Measurements from ENCODE around the gene NDUFV1.
"Not testable (repeated sequence)": the region's sequence is repeated elsewhere in the genome, so short reads cannot be mapped to it uniquely, and the experiment has no call there.

The NDUFV1 gene

DNA sequence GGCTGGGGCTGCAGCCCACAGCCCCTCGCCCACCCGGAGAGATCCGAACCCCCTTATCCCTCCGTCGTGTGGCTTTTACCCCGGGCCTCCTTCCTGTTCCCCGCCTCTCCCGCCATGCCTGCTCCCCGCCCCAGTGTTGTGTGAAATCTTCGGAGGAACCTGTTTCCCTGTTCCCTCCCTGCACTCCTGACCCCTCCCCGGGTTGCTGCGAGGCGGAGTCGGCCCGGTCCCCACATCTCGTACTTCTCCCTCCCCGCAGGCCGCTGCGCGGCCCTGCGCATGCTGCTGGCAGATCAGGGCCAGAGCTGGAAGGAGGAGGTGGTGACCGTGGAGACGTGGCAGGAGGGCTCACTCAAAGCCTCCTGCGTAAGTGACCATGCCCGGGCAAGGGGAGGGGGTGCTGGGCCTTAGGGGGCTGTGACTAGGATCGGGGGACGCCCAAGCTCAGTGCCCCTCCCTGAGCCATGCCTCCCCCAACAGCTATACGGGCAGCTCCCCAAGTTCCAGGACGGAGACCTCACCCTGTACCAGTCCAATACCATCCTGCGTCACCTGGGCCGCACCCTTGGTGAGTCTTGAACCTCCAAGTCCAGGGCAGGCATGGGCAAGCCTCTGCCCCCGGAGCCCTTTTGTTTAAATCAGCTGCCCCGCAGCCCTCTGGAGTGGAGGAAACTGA lies 22.4 kb upstream of the NDUFV1 start:
- no peaks in the 10 kb centered on the region for H3K9me3 Mint-ChIP-seq
- H3K27me3 Mint-ChIP-seq (ENCODE audit: low read depth) = peaks cover 38% of the 10 kb centered on the region
- H3K4me1 Mint-ChIP-seq = peaks cover 28% of the 10 kb centered on the region
- TF ChIP-seq, protein P1, sequence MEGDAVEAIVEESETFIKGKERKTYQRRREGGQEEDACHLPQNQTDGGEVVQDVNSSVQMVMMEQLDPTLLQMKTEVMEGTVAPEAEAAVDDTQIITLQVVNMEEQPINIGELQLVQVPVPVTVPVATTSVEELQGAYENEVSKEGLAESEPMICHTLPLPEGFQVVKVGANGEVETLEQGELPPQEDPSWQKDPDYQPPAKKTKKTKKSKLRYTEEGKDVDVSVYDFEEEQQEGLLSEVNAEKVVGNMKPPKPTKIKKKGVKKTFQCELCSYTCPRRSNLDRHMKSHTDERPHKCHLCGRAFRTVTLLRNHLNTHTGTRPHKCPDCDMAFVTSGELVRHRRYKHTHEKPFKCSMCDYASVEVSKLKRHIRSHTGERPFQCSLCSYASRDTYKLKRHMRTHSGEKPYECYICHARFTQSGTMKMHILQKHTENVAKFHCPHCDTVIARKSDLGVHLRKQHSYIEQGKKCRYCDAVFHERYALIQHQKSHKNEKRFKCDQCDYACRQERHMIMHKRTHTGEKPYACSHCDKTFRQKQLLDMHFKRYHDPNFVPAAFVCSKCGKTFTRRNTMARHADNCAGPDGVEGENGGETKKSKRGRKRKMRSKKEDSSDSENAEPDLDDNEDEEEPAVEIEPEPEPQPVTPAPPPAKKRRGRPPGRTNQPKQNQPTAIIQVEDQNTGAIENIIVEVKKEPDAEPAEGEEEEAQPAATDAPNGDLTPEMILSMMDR (IDR thresholded peaks at IDR 0.05; ENCODE audit: unreplicated experiment in 3 of 3) = no peak
- peak overlapping the region; percentile 89 to 91 (median 91) for H3K4me3 Mint-ChIP-seq
- peaks cover 36% of the 10 kb centered on the region for H3K36me3 Mint-ChIP-seq (ENCODE audit: low read depth)
- peak overlapping the region; percentile 58 to 90 (median 83) for H3K27ac Mint-ChIP-seq

DNA sequence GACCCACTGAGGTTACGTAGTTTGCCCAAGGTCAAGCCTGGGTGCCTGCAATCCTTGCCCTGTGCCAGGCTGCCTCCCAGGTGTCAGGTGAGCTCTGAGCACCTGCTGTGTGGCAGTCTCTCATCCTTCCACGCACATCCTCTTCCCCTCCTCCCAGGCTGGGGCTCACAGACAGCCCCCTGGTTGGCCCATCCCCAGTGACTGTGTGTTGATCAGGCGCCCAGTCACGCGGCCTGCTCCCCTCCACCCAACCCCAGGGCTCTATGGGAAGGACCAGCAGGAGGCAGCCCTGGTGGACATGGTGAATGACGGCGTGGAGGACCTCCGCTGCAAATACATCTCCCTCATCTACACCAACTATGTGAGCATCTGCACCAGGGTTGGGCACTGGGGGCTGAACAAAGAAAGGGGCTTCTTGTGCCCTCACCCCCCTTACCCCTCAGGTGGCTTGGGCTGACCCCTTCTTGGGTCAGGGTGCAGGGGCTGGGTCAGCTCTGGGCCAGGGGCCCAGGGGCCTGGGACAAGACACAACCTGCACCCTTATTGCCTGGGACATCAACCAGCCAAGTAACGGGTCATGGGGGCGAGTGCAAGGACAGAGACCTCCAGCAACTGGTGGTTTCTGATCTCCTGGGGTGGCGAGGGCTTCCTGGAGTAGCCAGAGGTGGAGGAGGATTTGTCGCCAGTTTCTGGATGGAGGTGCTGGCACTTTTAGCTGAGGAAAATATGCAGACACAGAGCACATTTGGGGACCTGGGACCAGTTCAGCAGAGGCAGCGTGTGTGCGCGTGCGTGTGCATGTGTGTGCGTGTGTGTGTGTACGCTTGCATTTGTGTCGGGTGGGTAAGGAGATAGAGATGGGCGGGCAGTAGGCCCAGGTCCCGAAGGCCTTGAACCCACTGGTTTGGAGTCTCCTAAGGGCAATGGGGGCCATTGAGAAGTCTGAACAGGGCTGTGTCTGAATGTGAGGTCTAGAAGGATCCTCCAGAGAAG lies 21.6 kb upstream of the NDUFV1 start:
- Mint-ChIP-seq H3K27me3 (ENCODE audit: low read depth) (peaks cover 30% of the 10 kb centered on the region), H3K9me3 (no peaks in the 10 kb centered on the region), H3K4me3 (peak overlapping the region; percentile 89 to 91 (median 91)), H3K4me1 (peaks cover 28% of the 10 kb centered on the region), H3K36me3 (ENCODE audit: low read depth) (peaks cover 43% of the 10 kb centered on the region), H3K27ac (peak overlapping the region; percentile 58 to 90 (median 83))
- TF ChIP-seq, protein P1 (IDR thresholded peaks at IDR 0.05; ENCODE audit: unreplicated experiment in 3 of 3) = no peak

DNA sequence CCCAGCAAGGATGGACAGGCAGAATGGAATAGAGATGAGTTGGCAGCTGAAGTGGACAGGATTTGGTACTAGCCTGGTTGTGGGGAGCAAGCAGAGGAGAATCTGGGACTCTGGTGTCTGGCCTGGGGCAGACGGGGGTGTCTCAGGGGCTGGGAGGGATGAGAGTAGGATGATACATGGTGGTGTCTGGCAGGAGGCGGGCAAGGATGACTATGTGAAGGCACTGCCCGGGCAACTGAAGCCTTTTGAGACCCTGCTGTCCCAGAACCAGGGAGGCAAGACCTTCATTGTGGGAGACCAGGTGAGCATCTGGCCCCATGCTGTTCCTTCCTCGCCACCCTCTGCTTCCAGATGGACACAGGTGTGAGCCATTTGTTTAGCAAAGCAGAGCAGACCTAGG lies 20.8 kb upstream of the NDUFV1 start:
- peak overlapping the region; percentile 79 to 91 (median 89) for H3K4me3 Mint-ChIP-seq
- peaks cover 47% of the 10 kb centered on the region for H3K36me3 Mint-ChIP-seq (ENCODE audit: low read depth)
- TF ChIP-seq, protein P1 (IDR thresholded peaks at IDR 0.05; ENCODE audit: unreplicated experiment in 3 of 3) = no peak
- H3K4me1 Mint-ChIP-seq = peaks cover 28% of the 10 kb centered on the region
- H3K27me3 Mint-ChIP-seq (ENCODE audit: low read depth) = peaks cover 22% of the 10 kb centered on the region
- H3K27ac Mint-ChIP-seq = peak overlapping the region; percentile 13 to 39 (median 36)
- H3K9me3 Mint-ChIP-seq = no peaks in the 10 kb centered on the region

DNA sequence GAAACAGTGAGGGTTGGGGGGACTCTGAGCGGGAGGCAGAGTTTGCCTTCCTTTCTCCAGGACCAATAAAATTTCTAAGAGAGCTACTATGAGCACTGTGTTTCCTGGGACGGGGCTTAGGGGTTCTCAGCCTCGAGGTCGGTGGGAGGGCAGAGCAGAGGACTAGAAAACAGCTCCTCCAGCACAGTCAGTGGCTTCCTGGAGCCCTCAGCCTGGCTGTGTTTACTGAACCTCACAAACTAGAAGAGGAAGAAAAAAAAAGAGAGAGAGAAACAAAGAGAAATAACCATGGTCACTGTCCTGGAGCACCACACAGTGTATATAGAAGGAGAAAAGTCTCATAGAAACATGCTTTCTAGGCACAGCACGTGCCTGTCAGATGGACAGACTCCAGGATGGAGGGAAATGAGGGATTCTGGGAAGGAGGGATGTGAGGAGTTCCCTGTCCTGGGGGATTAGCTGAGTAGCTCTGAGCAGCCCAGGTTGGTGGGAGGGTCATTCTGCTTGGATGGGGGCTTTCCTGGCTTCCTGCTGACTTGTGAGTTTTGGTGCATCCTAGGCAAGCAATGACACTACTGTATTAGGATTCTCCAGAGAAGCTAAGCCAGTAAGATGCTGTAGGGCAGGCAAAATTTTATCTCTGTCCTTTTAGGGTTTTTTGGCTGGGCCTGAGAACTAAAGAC lies 20.0 kb upstream of the NDUFV1 start:
- Mint-ChIP-seq H3K36me3 (ENCODE audit: low read depth) (peaks cover 47% of the 10 kb centered on the region), H3K4me1 (peaks cover 20% of the 10 kb centered on the region), H3K4me3 (peak overlapping the region; percentile 50 to 91 (median 79)), H3K9me3 (no peaks in the 10 kb centered on the region), H3K27me3 (ENCODE audit: low read depth) (peaks cover 14% of the 10 kb centered on the region), H3K27ac (peak overlapping the region in 2 of 3 experiments; percentile 11 to 68)
- TF ChIP-seq, protein P1 (IDR thresholded peaks at IDR 0.05; ENCODE audit: unreplicated experiment in 3 of 3) = no peak

DNA sequence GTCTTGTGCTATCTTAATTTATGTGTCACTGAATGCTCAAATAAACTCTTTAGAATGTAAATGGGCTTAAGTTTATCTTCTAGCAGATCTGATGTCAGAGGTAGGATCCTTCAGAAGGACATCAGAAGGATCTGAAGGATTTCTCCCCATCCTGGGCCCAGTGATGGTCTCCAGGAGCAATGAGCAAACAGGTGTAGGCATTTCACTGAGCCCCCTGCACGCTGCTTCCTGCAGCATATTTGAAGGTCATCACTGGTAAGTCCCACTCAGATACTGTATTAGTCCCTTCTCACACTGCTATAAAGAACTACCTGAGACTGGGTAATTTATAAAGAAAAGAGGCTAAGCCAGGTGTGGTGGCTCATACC lies 18.6 kb upstream of the NDUFV1 start:
- Mint-ChIP-seq H3K27me3 (ENCODE audit: low read depth) (peaks cover 4% of the 10 kb centered on the region), H3K27ac (no peak overlapping the region), H3K36me3 (ENCODE audit: low read depth) (peaks cover 47% of the 10 kb centered on the region), H3K9me3 (no peaks in the 10 kb centered on the region), H3K4me1 (peaks cover 10% of the 10 kb centered on the region), H3K4me3 (peak overlapping the region in 2 of 3 experiments; percentile 50 to 72)
- TF ChIP-seq, protein P1 (IDR thresholded peaks at IDR 0.05; ENCODE audit: unreplicated experiment in 3 of 3) = no peak

DNA sequence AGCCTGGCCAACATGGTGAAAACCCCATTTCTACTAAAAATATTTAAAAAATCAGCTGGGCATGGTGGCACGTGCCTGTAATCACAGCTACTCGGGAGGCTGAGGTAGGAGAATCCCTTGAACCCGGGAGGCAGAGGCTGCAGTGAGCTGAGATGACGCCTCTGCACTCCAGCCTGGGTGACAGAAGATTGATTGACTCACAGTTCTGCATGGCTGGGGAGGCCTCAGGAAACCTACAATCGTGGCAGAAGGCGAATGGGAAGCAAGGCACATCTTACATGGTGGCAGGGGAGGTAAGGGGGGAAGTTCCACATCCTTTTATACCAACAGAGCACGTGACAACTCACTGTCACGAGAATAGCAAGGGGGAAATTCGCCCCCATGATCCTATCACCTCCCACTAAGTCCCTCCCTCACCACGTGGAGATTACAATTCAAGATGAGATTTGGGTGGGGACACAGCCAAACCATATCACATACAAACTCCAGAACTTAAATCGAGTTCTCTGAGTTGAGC lies 17.8 kb upstream of the NDUFV1 start:
- not testable (repeated sequence) for H3K4me1 Mint-ChIP-seq; H3K27ac Mint-ChIP-seq; H3K4me3 Mint-ChIP-seq; H3K27me3 Mint-ChIP-seq (ENCODE audit: low read depth); H3K9me3 Mint-ChIP-seq
- H3K36me3 Mint-ChIP-seq (ENCODE audit: low read depth) = peaks cover 47% of the 10 kb centered on the region

All from nephron (organoid).